HepG2 (cell line): ENCODE data around the gene BACH2. TPM values are rescaled to one million over a fixed set of nuclear protein-coding genes. Genes with fewer than 3 reads are reported as not detected.

Source experiments
- IKZF4 ChIP-seq: sonication (generic); formaldehyde crosslinking; IDR thresholded peaks from 2 replicates; pipeline ENCODE4 v1.5.1; 2020; ENCODE audit warnings: borderline replicate concordance, mild to moderate bottlenecking, low read depth, missing genetic modification reagents; ENCODE audit errors: not compliant biosample characterization
- NAIF1 ChIP-seq: sonication (generic); formaldehyde crosslinking; IDR thresholded peaks from 2 replicates; pipeline ENCODE4 v1.5.0; 2020; ENCODE audit warnings: mild to moderate bottlenecking, missing genetic modification reagents, borderline replicate concordance
- ONECUT2 ChIP-seq: sonication (generic); formaldehyde crosslinking; IDR thresholded peaks from 2 replicates; pipeline ENCODE4 v1.4.0; 2020; ENCODE audit warnings: missing genetic modification reagents
- SP1 ChIP-seq, 2 experiments: fragments of 450-650 bp in 1 of 2; sonication (generic) in 1 of 2; formaldehyde crosslinking in 1 of 2; IDR thresholded peaks; 2 replicates each; pipeline versions ENCODE4 v1.4.0 to v1.6.1; 2016 to 2020; ENCODE audit warnings: missing genetic modification reagents in 1 of 2
- SRY ChIP-seq: sonication (generic); formaldehyde crosslinking; IDR thresholded peaks from 2 replicates; pipeline ENCODE4 v1.8.0; 2022; ENCODE audit warnings: mild to moderate bottlenecking, missing genetic modification reagents
- SYNCRIP ChIP-seq: fragments of 200-400 bp; formaldehyde crosslinking; IDR thresholded peaks from 2 replicates; pipeline ENCODE4 v1.6.1; 2018; ENCODE audit warnings: mild to moderate bottlenecking, low read depth, low read length; ENCODE audit not compliant: insufficient read depth
- ZNF317 ChIP-seq: sonication (generic); formaldehyde crosslinking; IDR thresholded peaks from 2 replicates; pipeline ENCODE4 v1.5.0; 2020; ENCODE audit warnings: mild to moderate bottlenecking, missing genetic modification reagents
- ZNF335 ChIP-seq: sonication (generic); formaldehyde crosslinking; IDR thresholded peaks from 2 replicates; pipeline ENCODE4 v1.4.0; 2020; ENCODE audit warnings: missing genetic modification reagents
- ZNF775 ChIP-seq: sonication (generic); formaldehyde crosslinking; IDR thresholded peaks from 2 replicates; pipeline ENCODE4 v1.4.0; 2020; ENCODE audit warnings: missing genetic modification reagents, mild to moderate bottlenecking, moderate library complexity, borderline replicate concordance
- polyA plus RNA-seq, 8 experiments: library from polyadenylated mRNA; depleted of rRNA in 3 of 8; stranded (reverse) in 7 of 8; unstranded in 1 of 8; fragments of >200 nt; fragmentation: Illumina TruSeq in 4 of 8; extraction: Trizol in 4 of 8; gene quantifications; 2 replicates each; pipeline versions ENCODE4 v1.2.1 to v1.2.3, GENCODE V29; 2011 to 2016; ENCODE audit warnings: low read depth in 4 of 8, missing spikeins in 1 of 8, mixed read lengths in 1 of 8; ENCODE audit not compliant: insufficient read depth in 1 of 8
- total RNA-seq, 5 experiments: library from RNA; depleted of rRNA; stranded (reverse); fragments of >200 nt; fragmentation: Illumina TruSeq; extraction: Trizol; gene quantifications; 2 replicates each; pipeline ENCODE4 v1.2.3, GENCODE V29; 2016; ENCODE audit warnings: low read depth in 1 of 5
- TF ChIP-seq, protein P1 (sequence below): sonication (generic); formaldehyde crosslinking; IDR thresholded peaks from 2 replicates; pipeline ENCODE4 v1.4.0; 2020; ENCODE audit warnings: missing genetic modification reagents
- TF ChIP-seq, protein P2 (sequence below): sonication (generic); formaldehyde crosslinking; IDR thresholded peaks from 2 replicates; pipeline ENCODE4 v1.5.0; 2020; ENCODE audit warnings: mild to moderate bottlenecking, missing genetic modification reagents

BACH2 gene
- total and polyA plus RNA-seq, 2 of the 13 experiments (the other 11 are each of a cell fraction or from before 2014, with no cell fraction given) = 0.01 TPM; not detected in 1

DNA sequence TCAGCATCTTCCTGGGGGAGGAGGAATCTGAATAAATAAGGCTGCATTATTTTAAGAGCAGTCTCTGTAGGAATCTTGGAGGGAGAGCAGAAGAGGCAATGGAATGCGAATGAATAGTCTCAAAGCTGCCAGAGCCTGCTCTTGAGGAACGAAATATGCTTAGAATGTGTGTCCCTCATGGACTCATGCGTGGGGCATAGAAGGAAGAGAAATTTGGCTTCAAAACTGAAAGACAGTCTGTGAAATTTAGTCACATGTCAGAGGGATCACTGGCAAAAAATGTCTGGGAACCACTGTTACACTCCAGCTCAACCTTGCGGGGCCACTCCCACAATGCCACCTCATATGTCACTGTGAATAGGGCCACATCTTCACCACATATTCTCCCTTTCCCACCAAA is 306.9 kb downstream of the BACH2 start (continued):
- no peak for TF ChIP-seq NAIF1 (CRISPR knock-in tag)
- no peak for TF ChIP-seq SRY (CRISPR knock-in tag)
- no peak for TF ChIP-seq ONECUT2 (CRISPR knock-in tag)
- TF ChIP-seq, protein P1, sequence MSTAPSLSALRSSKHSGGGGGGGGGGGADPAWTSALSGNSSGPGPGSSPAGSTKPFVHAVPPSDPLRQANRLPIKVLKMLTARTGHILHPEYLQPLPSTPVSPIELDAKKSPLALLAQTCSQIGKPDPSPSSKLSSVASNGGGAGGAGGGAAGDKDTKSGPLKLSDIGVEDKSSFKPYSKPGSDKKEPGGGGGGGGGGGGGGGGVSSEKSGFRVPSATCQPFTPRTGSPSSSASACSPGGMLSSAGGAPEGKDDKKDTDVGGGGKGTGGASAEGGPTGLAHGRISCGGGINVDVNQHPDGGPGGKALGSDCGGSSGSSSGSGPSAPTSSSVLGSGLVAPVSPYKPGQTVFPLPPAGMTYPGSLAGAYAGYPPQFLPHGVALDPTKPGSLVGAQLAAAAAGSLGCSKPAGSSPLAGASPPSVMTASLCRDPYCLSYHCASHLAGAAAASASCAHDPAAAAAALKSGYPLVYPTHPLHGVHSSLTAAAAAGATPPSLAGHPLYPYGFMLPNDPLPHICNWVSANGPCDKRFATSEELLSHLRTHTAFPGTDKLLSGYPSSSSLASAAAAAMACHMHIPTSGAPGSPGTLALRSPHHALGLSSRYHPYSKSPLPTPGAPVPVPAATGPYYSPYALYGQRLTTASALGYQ (CRISPR knock-in tag) = no peak
- no peak for TF ChIP-seq ZNF317 (CRISPR knock-in tag)
- no peak for TF ChIP-seq ZNF335 (CRISPR knock-in tag)
- TF ChIP-seq, protein P2, sequence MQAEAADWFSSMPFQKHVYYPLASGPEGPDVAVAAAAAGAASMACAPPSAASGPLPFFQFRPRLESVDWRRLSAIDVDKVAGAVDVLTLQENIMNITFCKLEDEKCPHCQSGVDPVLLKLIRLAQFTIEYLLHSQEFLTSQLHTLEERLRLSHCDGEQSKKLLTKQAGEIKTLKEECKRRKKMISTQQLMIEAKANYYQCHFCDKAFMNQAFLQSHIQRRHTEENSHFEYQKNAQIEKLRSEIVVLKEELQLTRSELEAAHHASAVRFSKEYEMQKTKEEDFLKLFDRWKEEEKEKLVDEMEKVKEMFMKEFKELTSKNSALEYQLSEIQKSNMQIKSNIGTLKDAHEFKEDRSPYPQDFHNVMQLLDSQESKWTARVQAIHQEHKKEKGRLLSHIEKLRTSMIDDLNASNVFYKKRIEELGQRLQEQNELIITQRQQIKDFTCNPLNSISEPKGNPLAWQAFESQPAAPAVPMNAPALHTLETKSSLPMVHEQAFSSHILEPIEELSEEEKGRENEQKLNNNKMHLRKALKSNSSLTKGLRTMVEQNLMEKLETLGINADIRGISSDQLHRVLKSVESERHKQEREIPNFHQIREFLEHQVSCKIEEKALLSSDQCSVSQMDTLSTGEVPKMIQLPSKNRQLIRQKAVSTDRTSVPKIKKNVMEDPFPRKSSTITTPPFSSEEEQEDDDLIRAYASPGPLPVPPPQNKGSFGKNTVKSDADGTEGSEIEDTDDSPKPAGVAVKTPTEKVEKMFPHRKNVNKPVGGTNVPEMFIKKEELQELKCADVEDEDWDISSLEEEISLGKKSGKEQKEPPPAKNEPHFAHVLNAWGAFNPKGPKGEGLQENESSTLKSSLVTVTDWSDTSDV = no peak
- TF ChIP-seq ZNF775 (CRISPR knock-in tag) = no peak
- no peak for TF ChIP-seq SP1 (IDR thresholded peaks at IDR 0.05)
- no peak for TF ChIP-seq SP1 (CRISPR knock-in tag; IDR thresholded peaks at IDR 0.05)
- TF ChIP-seq IKZF4 (CRISPR knock-in tag) = no peak
- no peak for TF ChIP-seq SYNCRIP
- TF ChIP-seq, all 625 proteins: peak for 0
